Suprapubic skin (tissue), 4 donors: ENCODE data around the gene MUC5B.

Experiments
- EP300 ChIP-seq: sonication (generic); formaldehyde crosslinking; IDR thresholded peaks from one replicate; pipeline ENCODE4 v1.6.1; 2017; ENCODE audit warnings: antibody characterized with exemption
- POLR2A ChIP-seq, 2 donors: fragments of 450-650 bp; IDR thresholded peaks; one replicate each; pipeline ENCODE4 v1.6.1; 2017; ENCODE audit warnings: antibody characterized with exemption in 2 of 2, mild to moderate bottlenecking in 2 of 2, moderate library complexity in 2 of 2
- POLR2AphosphoS5 ChIP-seq, 3 donors: sonication (generic); formaldehyde crosslinking; IDR thresholded peaks; one replicate each; pipeline ENCODE4 v1.6.1; 2017; ENCODE audit warnings: antibody characterized with exemption in 3 of 3
- TF ChIP-seq, protein P1 (sequence below), 2 donors: fragments of 200-600 bp in 1 of 2; fragments of 450-650 bp in 1 of 2; sonication (generic) in 1 of 2; IDR thresholded peaks; one replicate each; pipeline ENCODE4 v1.5.1; 2016 to 2019; ENCODE audit warnings: antibody characterized with exemption in 2 of 2, mild to moderate bottlenecking in 1 of 2, moderate library complexity in 1 of 2

DNA sequence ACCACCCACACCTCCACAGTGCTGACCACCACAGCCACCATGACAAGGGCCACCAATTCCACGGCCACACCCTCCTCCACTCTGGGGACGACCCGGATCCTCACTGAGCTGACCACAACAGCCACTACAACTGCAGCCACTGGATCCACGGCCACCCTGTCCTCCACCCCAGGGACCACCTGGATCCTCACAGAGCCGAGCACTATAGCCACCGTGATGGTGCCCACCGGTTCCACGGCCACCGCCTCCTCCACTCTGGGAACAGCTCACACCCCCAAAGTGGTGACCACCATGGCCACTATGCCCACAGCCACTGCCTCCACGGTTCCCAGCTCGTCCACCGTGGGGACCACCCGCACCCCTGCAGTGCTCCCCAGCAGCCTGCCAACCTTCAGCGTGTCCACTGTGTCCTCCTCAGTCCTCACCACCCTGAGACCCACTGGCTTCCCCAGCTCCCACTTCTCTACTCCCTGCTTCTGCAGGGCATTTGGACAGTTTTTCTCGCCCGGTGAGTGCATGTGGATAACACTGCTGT lies 28.4 kb downstream of the MUC5B start:
- TF ChIP-seq, protein P1, sequence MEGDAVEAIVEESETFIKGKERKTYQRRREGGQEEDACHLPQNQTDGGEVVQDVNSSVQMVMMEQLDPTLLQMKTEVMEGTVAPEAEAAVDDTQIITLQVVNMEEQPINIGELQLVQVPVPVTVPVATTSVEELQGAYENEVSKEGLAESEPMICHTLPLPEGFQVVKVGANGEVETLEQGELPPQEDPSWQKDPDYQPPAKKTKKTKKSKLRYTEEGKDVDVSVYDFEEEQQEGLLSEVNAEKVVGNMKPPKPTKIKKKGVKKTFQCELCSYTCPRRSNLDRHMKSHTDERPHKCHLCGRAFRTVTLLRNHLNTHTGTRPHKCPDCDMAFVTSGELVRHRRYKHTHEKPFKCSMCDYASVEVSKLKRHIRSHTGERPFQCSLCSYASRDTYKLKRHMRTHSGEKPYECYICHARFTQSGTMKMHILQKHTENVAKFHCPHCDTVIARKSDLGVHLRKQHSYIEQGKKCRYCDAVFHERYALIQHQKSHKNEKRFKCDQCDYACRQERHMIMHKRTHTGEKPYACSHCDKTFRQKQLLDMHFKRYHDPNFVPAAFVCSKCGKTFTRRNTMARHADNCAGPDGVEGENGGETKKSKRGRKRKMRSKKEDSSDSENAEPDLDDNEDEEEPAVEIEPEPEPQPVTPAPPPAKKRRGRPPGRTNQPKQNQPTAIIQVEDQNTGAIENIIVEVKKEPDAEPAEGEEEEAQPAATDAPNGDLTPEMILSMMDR (IDR thresholded peaks at IDR 0.05): no peak
- TF ChIP-seq POLR2AphosphoS5 (IDR thresholded peaks at IDR 0.05) (no peak), POLR2A (IDR thresholded peaks at IDR 0.05) (no peak), EP300 (no peak)
